CD4-positive, alpha-beta memory T cell (primary cell): ENCODE measurements around the gene HECTD2. TPM values are rescaled to one million over a fixed set of nuclear protein-coding genes. Genes with fewer than 3 reads are reported as not detected.

ENCODE experiments used
- CTCF ChIA-PET: fragments of 350-600 bp; sonication (Branson Sonifier 250); formaldehyde crosslinking; loops from one replicate; lab custom pipeline; 2021; ENCODE audit warnings: inconsistent platforms; ENCODE audit not compliant: partially characterized antibody; lab: Charles Lee
- POLR2A ChIA-PET: fragments of 350-600 bp; sonication (Branson Sonifier 250); formaldehyde crosslinking; loops from one replicate; lab custom pipeline; 2021; ENCODE audit not compliant: partially characterized antibody; lab: Charles Lee
- DNase-seq, 5 donors: peaks; one replicate each; pipeline versions ENCODE4 v3.0.0 to v3.0.0-alpha.2; 2020 to 2022; ENCODE audit warnings: mixed read lengths in 1 of 5
- H3K27ac ChIP-seq: one replicate; pipeline ENCODE4 v1.7.0; 2013; ENCODE audit warnings: low read depth, low read length
- H3K27me3 ChIP-seq: 2 replicates; pipeline ENCODE4 v1.7.0; 2013; ENCODE audit warnings: mild to moderate bottlenecking, low read length, moderate library complexity; ENCODE audit not compliant: insufficient read depth
- H3K36me3 ChIP-seq: 2 replicates; pipeline ENCODE4 v1.7.0; 2013; ENCODE audit warnings: mild to moderate bottlenecking, low read length, moderate library complexity; ENCODE audit not compliant: insufficient read depth
- H3K4me1 ChIP-seq: 2 replicates; pipeline ENCODE4 v1.7.0; 2013; ENCODE audit warnings: mild to moderate bottlenecking, low read length, moderate library complexity; ENCODE audit not compliant: insufficient read depth
- H3K4me3 ChIP-seq, 2 donors: one replicate each; pipeline ENCODE4 v1.7.0; 2013; ENCODE audit warnings: low read length in 2 of 2, mild to moderate bottlenecking in 1 of 2
- H3K9me3 ChIP-seq, 2 donors: one replicate each; pipeline ENCODE4 v1.7.0; 2013; ENCODE audit warnings: low read length in 2 of 2, control low read depth in 1 of 2; ENCODE audit not compliant: control insufficient read depth in 1 of 2
- H3K27ac Mint-ChIP-seq, 7 donors: one replicate each; pipeline ENCODE4 v1.8.0; 2020 to 2021; ENCODE audit warnings: mixed read lengths in 7 of 7, mild to moderate bottlenecking in 6 of 7, inconsistent platforms in 3 of 7, moderate library complexity in 3 of 7
- H3K27me3 Mint-ChIP-seq, 2 donors: one replicate each; pipeline ENCODE4 v1.8.0; 2020 to 2021; ENCODE audit warnings: mixed read lengths in 2 of 2
- H3K36me3 Mint-ChIP-seq, 2 donors: one replicate each; pipeline ENCODE4 v1.8.0; 2020 to 2021; ENCODE audit warnings: mixed read lengths in 2 of 2, inconsistent platforms in 1 of 2, mild to moderate bottlenecking in 1 of 2
- H3K4me1 Mint-ChIP-seq, 4 donors: one replicate each; pipeline ENCODE4 v1.8.0; 2020 to 2021; ENCODE audit warnings: mixed read lengths in 4 of 4, mild to moderate bottlenecking in 1 of 4
- H3K4me3 Mint-ChIP-seq, 8 donors: one replicate each; pipeline ENCODE4 v1.8.0; 2020 to 2021; ENCODE audit warnings: mixed read lengths in 8 of 8, mild to moderate bottlenecking in 7 of 8, moderate library complexity in 6 of 8, inconsistent platforms in 3 of 8
- H3K9me3 Mint-ChIP-seq, 8 donors: one replicate each; pipeline ENCODE4 v1.8.0; 2020 to 2021; ENCODE audit warnings: mixed read lengths in 8 of 8, mild to moderate bottlenecking in 5 of 8, inconsistent platforms in 3 of 8, moderate library complexity in 1 of 8
- intact Hi-C: fragments of 100-400 bp; cut with micrococcal nuclease; formaldehyde crosslinking; loops from one replicate; pipeline ENCODE4 v1.15.1; 2023
- polyA plus RNA-seq, 2 donors: library from polyadenylated mRNA; unstranded; fragments of 300-500 nt; fragmentation: Illumina TruSeq; gene quantifications; one replicate each; pipeline ENCODE4 v1.2.3, GENCODE V29; 2021
- total RNA-seq, 2 experiments: library from RNA; stranded (reverse); gene quantifications; one replicate each; pipeline ENCODE4 v1.2.3, GENCODE V29; 2021

The HECTD2 gene
- total and polyA plus RNA-seq, 4 experiments from 2014 or later, result 0.37 to 2.7 (median 1.6) TPM

DNA sequence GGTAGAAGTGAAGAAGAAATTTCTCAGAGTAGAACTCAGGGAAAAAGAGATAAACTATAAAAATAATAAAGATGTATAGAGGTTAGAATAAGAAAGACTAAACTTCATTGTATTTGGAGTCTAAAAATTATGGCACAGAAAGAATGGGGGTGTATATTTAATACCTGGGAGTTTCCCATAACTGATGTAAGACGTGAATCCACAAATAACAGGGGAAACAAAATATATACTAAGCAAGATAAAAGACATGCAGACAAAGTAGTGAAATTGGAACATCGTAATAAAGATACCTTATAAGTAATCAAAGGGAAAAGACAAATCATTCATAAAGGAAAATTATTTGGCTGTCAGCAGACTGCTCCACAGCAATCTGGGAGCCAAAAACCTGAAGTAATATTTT lies 62.8 kb downstream of the HECTD2 start:
- H3K9me3 ChIP-seq, result no peaks in the 10 kb centered on the region
- H3K4me1 ChIP-seq, result no peaks in the 10 kb centered on the region
- Mint-ChIP-seq H3K36me3 (no peaks in the 10 kb centered on the region), H3K9me3 (peaks cover 0 to 15% (median 7%) of the 10 kb centered on the region in 8 donors), H3K27me3 (no peaks in the 10 kb centered on the region), H3K27ac (no peak overlapping the region), H3K4me3 (no peak overlapping the region), H3K4me1 (no peaks in the 10 kb centered on the region)
- no peak overlapping the region for H3K4me3 ChIP-seq
- no peak for DNase-seq
- H3K27me3 ChIP-seq, result no peaks in the 10 kb centered on the region
- no peaks in the 10 kb centered on the region for H3K36me3 ChIP-seq
- POLR2A ChIA-PET, result no interaction called here
- H3K27ac ChIP-seq, result no peak overlapping the region
- intact Hi-C loops, result no loop called here
- CTCF ChIA-PET, result no interaction called here

DNA sequence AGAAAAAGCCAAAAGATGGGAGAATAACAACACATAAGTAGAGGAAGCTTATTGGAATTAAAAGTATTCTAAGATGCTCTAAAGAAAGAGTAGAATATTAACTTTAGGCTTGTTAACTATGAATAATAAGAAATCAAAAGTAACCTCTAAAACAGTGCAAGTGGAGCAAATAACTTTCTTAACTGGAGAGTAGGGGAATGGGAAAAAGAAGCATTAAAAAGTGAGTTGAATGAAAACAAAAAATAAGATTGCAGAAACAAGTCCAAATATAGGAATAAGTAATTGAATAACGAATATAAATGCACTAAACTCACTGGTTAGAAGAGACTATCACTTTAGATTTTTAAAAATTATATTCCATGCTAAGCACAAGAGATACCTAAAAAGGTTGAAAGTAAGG lies 63.9 kb downstream of the HECTD2 start:
- no peaks in the 10 kb centered on the region for H3K4me1 ChIP-seq
- DNase-seq, result no peak
- intact Hi-C loops, result no loop called here
- H3K36me3 ChIP-seq, result no peaks in the 10 kb centered on the region
- no peaks in the 10 kb centered on the region for H3K27me3 ChIP-seq
- no peaks in the 10 kb centered on the region for H3K9me3 ChIP-seq
- no peak overlapping the region for H3K4me3 ChIP-seq
- Mint-ChIP-seq H3K4me1 (no peaks in the 10 kb centered on the region), H3K4me3 (no peak overlapping the region), H3K9me3 (peaks cover 0 to 14% (median 7%) of the 10 kb centered on the region in 8 donors), H3K36me3 (no peaks in the 10 kb centered on the region), H3K27ac (no peak overlapping the region), H3K27me3 (no peaks in the 10 kb centered on the region)
- ChIA-PET POLR2A (no interaction called here), CTCF (no interaction called here)
- H3K27ac ChIP-seq, result no peak overlapping the region

DNA sequence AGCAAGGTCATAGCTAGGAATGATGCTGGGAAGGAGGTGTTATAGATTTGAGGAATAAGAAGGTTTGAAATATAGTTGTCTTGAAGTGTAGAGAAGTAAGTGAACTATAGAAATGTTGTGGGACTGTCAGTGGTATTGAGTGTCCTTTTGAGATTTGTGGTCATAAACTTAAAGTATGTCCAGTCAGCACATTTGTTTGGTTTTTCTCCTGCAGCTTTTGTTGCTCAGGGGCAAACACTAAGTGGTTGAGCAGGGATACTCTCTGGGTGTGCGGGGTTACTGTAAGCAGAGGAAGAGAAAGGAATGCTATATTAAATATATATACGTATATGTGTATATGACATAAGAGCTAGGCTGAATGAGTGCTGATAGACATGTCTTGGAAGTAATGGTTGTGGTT lies 67.1 kb downstream of the HECTD2 start:
- Histone ChIP-seq H3K4me1 (no peaks in the 10 kb centered on the region), H3K36me3 (no peaks in the 10 kb centered on the region), H3K4me3 (no peak overlapping the region), H3K27ac (no peak overlapping the region), H3K27me3 (no peaks in the 10 kb centered on the region), H3K9me3 (no peaks in the 10 kb centered on the region)
- H3K27me3 Mint-ChIP-seq, result no peaks in the 10 kb centered on the region
- no peak for DNase-seq
- POLR2A ChIA-PET, result no interaction called here
- H3K36me3 Mint-ChIP-seq, result no peaks in the 10 kb centered on the region
- H3K9me3 Mint-ChIP-seq, result no peaks in the 10 kb centered on the region
- CTCF ChIA-PET, result no interaction called here
- H3K4me1 Mint-ChIP-seq, result no peaks in the 10 kb centered on the region
- peak overlapping the region in 1 of 7 donors; percentile 64 for H3K27ac Mint-ChIP-seq
- H3K4me3 Mint-ChIP-seq, result no peak overlapping the region
- intact Hi-C loops, result no loop called here

DNA sequence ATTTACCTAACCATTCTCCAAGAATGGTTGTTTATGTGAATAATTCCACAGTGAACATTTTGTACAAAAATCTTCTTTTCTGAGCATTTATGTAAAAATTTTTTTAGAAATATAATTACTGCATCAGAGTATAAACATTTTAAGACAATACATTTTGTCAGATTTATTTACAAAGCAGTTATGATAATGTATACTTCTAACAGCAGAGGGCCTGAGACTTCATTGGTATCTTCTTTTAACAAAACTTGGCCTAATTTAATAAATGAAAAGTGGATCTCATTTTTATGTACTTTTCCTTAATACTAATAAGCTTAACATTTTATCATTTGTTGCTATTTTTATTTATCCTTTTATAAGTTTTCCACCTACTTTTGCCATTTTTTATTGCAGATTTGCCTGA lies 69.4 kb downstream of the HECTD2 start:
- Mint-ChIP-seq H3K4me1 (no peaks in the 10 kb centered on the region), H3K9me3 (no peaks in the 10 kb centered on the region), H3K4me3 (no peak overlapping the region), H3K27ac (no peak overlapping the region), H3K27me3 (no peaks in the 10 kb centered on the region), H3K36me3 (no peaks in the 10 kb centered on the region)
- Histone ChIP-seq H3K27ac (no peak overlapping the region), H3K36me3 (no peaks in the 10 kb centered on the region), H3K9me3 (no peaks in the 10 kb centered on the region), H3K4me1 (no peaks in the 10 kb centered on the region), H3K27me3 (no peaks in the 10 kb centered on the region), H3K4me3 (no peak overlapping the region)
- ChIA-PET POLR2A (no interaction called here), CTCF (interaction anchor here (1.3 kb wide), 1 partner anchor 10 kb away, joined by 3 read pairs; no protein-coding TSS in a partner anchor)
- intact Hi-C loops, result no loop called here
- DNase-seq, result no peak

DNA sequence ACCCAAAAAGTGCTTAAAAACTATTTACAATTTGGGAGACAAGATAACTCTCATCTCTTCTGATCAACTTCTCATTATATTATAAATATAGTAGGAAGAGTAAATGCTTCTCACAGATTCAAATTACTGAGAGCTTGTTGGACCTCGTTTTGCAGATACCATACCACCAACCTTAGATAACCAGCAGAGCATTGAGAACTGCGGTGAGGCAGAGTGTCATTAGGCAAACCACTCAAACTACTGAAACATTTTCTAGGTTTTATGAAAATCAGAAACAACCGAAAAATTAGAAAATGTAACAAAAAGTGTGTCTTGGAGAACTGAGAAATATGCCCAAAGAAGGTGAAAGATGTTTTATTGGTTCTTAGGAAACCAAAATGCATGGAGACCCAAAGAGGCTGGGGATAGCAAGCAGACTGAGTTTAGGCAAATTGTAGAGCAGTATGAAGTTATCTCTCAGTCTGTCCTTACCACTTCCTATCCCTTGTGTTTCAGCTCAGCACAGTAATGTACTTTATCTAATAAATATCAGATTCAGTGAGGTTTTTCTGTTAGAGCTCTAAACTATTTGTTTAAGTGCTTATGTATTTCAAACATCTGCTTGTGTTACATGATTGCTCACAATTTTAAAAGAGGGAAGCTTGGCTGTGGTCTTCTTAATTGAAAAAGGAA lies 77.9 kb downstream of the HECTD2 start:
- POLR2A ChIA-PET, result no interaction called here
- no peaks in the 10 kb centered on the region for H3K27me3 ChIP-seq
- Mint-ChIP-seq H3K4me1 (no peaks in the 10 kb centered on the region), H3K36me3 (no peaks in the 10 kb centered on the region), H3K4me3 (no peak overlapping the region), H3K27me3 (no peaks in the 10 kb centered on the region), H3K27ac (no peak overlapping the region), H3K9me3 (no peaks in the 10 kb centered on the region)
- no peak overlapping the region for H3K27ac ChIP-seq
- no peak for DNase-seq
- H3K4me3 ChIP-seq, result no peak overlapping the region
- CTCF ChIA-PET, result interaction anchor here (1.1 kb wide), 1 partner anchor 25 kb away, joined by 3 read pairs; no protein-coding TSS in a partner anchor
- intact Hi-C loops, result no loop called here
- H3K9me3 ChIP-seq, result no peaks in the 10 kb centered on the region
- no peaks in the 10 kb centered on the region for H3K36me3 ChIP-seq
- no peaks in the 10 kb centered on the region for H3K4me1 ChIP-seq

DNA sequence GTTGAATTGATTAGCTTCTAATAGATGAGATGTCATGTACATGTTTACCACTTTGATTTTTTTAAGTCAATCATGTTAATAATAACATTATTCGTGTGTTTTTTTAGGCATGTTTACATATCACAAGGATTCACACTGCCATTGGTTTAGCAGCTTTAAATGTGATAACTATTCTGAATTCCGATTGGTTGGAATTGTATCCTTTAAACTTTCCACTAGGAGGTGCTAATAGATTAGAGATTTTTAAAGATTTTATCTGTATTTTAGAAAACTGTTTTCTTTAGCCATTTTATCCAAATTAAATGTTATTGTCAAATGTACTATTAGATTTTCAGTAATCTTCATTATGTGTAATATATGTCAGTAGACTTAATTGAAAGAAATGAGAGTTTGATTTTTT lies 83.2 kb downstream of the HECTD2 start:
- CTCF ChIA-PET, result no interaction called here
- no peak overlapping the region for H3K27ac Mint-ChIP-seq

DNA sequence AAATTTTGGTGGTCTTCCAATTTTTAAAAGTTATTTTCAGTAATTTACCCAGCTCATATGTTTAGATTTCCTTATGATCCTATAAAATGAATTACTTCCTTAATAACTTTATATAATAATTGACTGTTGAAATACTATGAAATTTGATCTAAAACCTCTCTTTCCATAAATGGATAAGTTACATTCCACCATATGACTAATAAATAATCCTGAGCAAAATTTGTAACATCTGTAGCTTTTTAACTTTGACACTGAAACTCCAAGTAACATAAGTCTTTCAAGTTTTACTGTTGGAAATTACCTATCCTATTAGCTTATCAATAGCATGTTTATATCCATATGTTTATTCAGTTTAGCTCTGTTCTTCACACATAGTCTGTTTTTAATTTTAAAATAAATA lies 85.3 kb downstream of the HECTD2 start:
- H3K9me3 ChIP-seq, result no peaks in the 10 kb centered on the region
- H3K36me3 ChIP-seq, result no peaks in the 10 kb centered on the region
- H3K4me3 ChIP-seq, result no peak overlapping the region
- CTCF ChIA-PET, result interaction anchor here (0.7 kb wide), 1 partner anchor 139 kb away, joined by 3 read pairs; no protein-coding TSS in a partner anchor
- H3K36me3 Mint-ChIP-seq, result peaks cover 0 to 8% of the 10 kb centered on the region in 2 donors
- H3K27ac ChIP-seq, result no peak overlapping the region
- H3K4me3 Mint-ChIP-seq, result no peak overlapping the region
- H3K27me3 ChIP-seq, result no peaks in the 10 kb centered on the region
- H3K9me3 Mint-ChIP-seq, result no peaks in the 10 kb centered on the region
- no peak overlapping the region for H3K27ac Mint-ChIP-seq
- DNase-seq, result no peak
- intact Hi-C loops, result no loop called here
- no peaks in the 10 kb centered on the region for H3K27me3 Mint-ChIP-seq
- no peaks in the 10 kb centered on the region for H3K4me1 ChIP-seq
- H3K4me1 Mint-ChIP-seq, result no peaks in the 10 kb centered on the region
- POLR2A ChIA-PET, result no interaction called here

More for the DNA sequence above, 83.2 kb downstream of the HECTD2 start:
- H3K9me3 Mint-ChIP-seq, result no peaks in the 10 kb centered on the region
- Histone ChIP-seq H3K9me3 (no peaks in the 10 kb centered on the region), H3K4me1 (no peaks in the 10 kb centered on the region), H3K27ac (no peak overlapping the region), H3K27me3 (no peaks in the 10 kb centered on the region), H3K4me3 (no peak overlapping the region), H3K36me3 (no peaks in the 10 kb centered on the region)
- no peak for DNase-seq
- POLR2A ChIA-PET, result no interaction called here
- no peaks in the 10 kb centered on the region for H3K27me3 Mint-ChIP-seq
- H3K4me3 Mint-ChIP-seq, result no peak overlapping the region
- intact Hi-C loops, result no loop called here
- no peaks in the 10 kb centered on the region for H3K36me3 Mint-ChIP-seq
- H3K4me1 Mint-ChIP-seq, result no peaks in the 10 kb centered on the region
